HepG2 (cell line): ENCODE results near the gene ZNF248. TPM values are rescaled to one million over a fixed set of nuclear protein-coding genes. Genes with fewer than 3 reads are reported as not detected.

ENCODE experiments used
- BHLHE40 ChIP-seq: IDR thresholded peaks from 2 replicates; pipeline ENCODE4 v1.6.1; 2011; ENCODE audit warnings: low read length, improper control_type of control experiment
- MAZ ChIP-seq, 2 experiments: sonication (generic) in 1 of 2; formaldehyde crosslinking in 1 of 2; IDR thresholded peaks; 2 replicates each; pipeline versions ENCODE4 v1.5.0 to v1.6.1; 2012 to 2020; ENCODE audit warnings: low read depth in 2 of 2, mild to moderate bottlenecking in 2 of 2, borderline replicate concordance in 1 of 2, improper control_type of control experiment in 1 of 2, low read length in 1 of 2, missing genetic modification reagents in 1 of 2, moderate library complexity in 1 of 2
- PAF1 ChIP-seq: IDR thresholded peaks from 2 replicates; pipeline ENCODE4 v1.6.1; 2016; ENCODE audit warnings: missing genetic modification reagents, missing compliant biosample characterization
- SIX1 ChIP-seq: sonication (generic); formaldehyde crosslinking; IDR thresholded peaks from 2 replicates; pipeline ENCODE4 v1.4.0; 2020; ENCODE audit warnings: missing genetic modification reagents, borderline replicate concordance
- TEAD2 ChIP-seq: sonication (generic); formaldehyde crosslinking; IDR thresholded peaks from 2 replicates; pipeline ENCODE4 v1.9.0; 2021; ENCODE audit warnings: missing genetic modification reagents
- ZFP90 ChIP-seq: sonication (generic); formaldehyde crosslinking; IDR thresholded peaks from 2 replicates; pipeline ENCODE4 v1.8.0; 2022; ENCODE audit warnings: missing genetic modification reagents, mild to moderate bottlenecking, inconsistent platforms, borderline replicate concordance
- ZNF496 ChIP-seq: sonication (generic); formaldehyde crosslinking; IDR thresholded peaks from 2 replicates; pipeline ENCODE4 v1.8.1; 2023; ENCODE audit warnings: mild to moderate bottlenecking, moderate library complexity, missing genetic modification reagents; ENCODE audit not compliant: insufficient replicate concordance
- polyA plus RNA-seq, 8 experiments: library from polyadenylated mRNA; depleted of rRNA in 3 of 8; stranded (reverse) in 7 of 8; unstranded in 1 of 8; fragments of >200 nt; fragmentation: Illumina TruSeq in 4 of 8; extraction: Trizol in 4 of 8; gene quantifications; 2 replicates each; pipeline versions ENCODE4 v1.2.1 to v1.2.3, GENCODE V29; 2011 to 2016; ENCODE audit warnings: low read depth in 4 of 8, missing spikeins in 1 of 8, mixed read lengths in 1 of 8; ENCODE audit not compliant: insufficient read depth in 1 of 8
- total RNA-seq, 5 experiments: library from RNA; depleted of rRNA; stranded (reverse); fragments of >200 nt; fragmentation: Illumina TruSeq; extraction: Trizol; gene quantifications; 2 replicates each; pipeline ENCODE4 v1.2.3, GENCODE V29; 2016; ENCODE audit warnings: low read depth in 1 of 5
- TF ChIP-seq, protein P1 (sequence below): sonication (generic); formaldehyde crosslinking; IDR thresholded peaks from 2 replicates; pipeline ENCODE4 v1.4.0; 2020; ENCODE audit warnings: missing genetic modification reagents
- TF ChIP-seq, protein P2 (sequence below): sonication (generic); formaldehyde crosslinking; IDR thresholded peaks from 2 replicates; pipeline ENCODE4 v1.9.0; 2021; ENCODE audit warnings: mild to moderate bottlenecking, missing genetic modification reagents
- TF ChIP-seq, protein P3 (sequence below): sonication (generic); formaldehyde crosslinking; IDR thresholded peaks from 2 replicates; pipeline ENCODE4 v1.4.0; 2020; ENCODE audit warnings: missing genetic modification reagents
- TF ChIP-seq, protein P4 (sequence below): sonication (generic); formaldehyde crosslinking; IDR thresholded peaks from 2 replicates; pipeline ENCODE4 v1.4.0; 2020; ENCODE audit warnings: missing genetic modification reagents

The ZNF248 gene
- total and polyA plus RNA-seq, 2 of the 13 experiments (the other 11 are each of a cell fraction or from before 2014, with no cell fraction given): 12.8 to 13.3 TPM

DNA sequence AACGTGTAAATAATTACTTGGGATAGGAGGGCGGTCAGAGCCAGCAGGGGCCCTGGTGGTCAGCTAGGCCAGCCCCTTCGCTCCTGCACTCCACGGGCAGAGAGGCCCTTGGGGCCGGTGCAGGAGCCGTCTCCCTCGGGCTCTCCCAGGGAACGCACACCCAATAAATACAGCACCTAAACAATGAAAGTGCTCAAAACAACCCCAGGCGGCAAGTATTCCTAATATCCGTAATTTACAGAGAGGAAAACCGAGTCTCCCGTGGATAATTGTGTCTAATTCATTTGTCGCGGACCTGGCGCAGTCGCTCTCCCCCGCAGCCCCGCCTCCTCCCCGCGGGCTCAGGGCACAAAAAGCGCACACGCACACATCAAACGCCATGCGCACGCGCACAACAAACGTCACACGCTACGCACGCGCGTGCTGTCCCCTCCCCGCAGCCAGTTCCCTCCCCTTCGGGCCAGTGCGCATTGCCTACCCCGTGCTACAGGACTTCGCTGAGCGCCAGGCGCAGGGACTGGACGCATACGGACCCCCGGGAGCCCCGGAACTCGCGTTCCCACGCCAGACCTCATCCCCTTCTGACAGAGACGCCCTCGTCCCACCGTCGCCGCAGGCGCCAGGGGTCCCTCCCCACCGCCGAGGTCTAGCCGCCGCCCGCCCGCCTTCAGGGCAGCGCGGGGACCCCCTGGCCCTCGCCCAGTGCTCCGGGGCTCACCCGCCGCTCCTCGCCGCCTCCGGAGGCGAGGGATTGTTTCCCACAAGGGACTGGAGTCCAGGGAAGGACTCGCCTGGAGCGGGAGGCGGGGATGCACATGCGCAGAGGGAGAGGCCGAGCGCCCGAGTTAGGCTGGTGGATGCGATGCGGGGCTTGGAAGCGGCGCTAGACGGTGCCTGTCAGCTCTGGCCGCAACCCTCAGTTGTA lies at the start of gene ZNF248 (continued):
- TF ChIP-seq MAZ (IDR thresholded peaks at IDR 0.05; ENCODE audit: borderline replicate concordance, low read depth, low read length) (peak; percentile 56; the same call in 1 of the 2 replicates), MAZ (CRISPR knock-in tag; IDR thresholded peaks at IDR 0.05; ENCODE audit: low read depth) (peak; percentile 96), PAF1 (no peak), ZFP90 (CRISPR knock-in tag) (peak; percentile 98), SIX1 (CRISPR knock-in tag) (0 out of 2 replicates have a peak, but pooled peaks have one; percentile 21), TEAD2 (CRISPR knock-in tag) (no peak), BHLHE40 (peak; percentile 83), ZNF496 (CRISPR knock-in tag) (no peak)
- TF ChIP-seq, protein P1, sequence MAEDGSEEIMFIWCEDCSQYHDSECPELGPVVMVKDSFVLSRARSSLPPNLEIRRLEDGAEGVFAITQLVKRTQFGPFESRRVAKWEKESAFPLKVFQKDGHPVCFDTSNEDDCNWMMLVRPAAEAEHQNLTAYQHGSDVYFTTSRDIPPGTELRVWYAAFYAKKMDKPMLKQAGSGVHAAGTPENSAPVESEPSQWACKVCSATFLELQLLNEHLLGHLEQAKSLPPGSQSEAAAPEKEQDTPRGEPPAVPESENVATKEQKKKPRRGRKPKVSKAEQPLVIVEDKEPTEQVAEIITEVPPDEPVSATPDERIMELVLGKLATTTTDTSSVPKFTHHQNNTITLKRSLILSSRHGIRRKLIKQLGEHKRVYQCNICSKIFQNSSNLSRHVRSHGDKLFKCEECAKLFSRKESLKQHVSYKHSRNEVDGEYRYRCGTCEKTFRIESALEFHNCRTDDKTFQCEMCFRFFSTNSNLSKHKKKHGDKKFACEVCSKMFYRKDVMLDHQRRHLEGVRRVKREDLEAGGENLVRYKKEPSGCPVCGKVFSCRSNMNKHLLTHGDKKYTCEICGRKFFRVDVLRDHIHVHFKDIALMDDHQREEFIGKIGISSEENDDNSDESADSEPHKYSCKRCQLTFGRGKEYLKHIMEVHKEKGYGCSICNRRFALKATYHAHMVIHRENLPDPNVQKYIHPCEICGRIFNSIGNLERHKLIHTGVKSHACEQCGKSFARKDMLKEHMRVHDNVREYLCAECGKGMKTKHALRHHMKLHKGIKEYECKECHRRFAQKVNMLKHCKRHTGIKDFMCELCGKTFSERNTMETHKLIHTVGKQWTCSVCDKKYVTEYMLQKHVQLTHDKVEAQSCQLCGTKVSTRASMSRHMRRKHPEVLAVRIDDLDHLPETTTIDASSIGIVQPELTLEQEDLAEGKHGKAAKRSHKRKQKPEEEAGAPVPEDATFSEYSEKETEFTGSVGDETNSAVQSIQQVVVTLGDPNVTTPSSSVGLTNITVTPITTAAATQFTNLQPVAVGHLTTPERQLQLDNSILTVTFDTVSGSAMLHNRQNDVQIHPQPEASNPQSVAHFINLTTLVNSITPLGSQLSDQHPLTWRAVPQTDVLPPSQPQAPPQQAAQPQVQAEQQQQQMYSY: peak; percentile 59; the same call in 1 of the 2 replicates
- TF ChIP-seq, protein P2, sequence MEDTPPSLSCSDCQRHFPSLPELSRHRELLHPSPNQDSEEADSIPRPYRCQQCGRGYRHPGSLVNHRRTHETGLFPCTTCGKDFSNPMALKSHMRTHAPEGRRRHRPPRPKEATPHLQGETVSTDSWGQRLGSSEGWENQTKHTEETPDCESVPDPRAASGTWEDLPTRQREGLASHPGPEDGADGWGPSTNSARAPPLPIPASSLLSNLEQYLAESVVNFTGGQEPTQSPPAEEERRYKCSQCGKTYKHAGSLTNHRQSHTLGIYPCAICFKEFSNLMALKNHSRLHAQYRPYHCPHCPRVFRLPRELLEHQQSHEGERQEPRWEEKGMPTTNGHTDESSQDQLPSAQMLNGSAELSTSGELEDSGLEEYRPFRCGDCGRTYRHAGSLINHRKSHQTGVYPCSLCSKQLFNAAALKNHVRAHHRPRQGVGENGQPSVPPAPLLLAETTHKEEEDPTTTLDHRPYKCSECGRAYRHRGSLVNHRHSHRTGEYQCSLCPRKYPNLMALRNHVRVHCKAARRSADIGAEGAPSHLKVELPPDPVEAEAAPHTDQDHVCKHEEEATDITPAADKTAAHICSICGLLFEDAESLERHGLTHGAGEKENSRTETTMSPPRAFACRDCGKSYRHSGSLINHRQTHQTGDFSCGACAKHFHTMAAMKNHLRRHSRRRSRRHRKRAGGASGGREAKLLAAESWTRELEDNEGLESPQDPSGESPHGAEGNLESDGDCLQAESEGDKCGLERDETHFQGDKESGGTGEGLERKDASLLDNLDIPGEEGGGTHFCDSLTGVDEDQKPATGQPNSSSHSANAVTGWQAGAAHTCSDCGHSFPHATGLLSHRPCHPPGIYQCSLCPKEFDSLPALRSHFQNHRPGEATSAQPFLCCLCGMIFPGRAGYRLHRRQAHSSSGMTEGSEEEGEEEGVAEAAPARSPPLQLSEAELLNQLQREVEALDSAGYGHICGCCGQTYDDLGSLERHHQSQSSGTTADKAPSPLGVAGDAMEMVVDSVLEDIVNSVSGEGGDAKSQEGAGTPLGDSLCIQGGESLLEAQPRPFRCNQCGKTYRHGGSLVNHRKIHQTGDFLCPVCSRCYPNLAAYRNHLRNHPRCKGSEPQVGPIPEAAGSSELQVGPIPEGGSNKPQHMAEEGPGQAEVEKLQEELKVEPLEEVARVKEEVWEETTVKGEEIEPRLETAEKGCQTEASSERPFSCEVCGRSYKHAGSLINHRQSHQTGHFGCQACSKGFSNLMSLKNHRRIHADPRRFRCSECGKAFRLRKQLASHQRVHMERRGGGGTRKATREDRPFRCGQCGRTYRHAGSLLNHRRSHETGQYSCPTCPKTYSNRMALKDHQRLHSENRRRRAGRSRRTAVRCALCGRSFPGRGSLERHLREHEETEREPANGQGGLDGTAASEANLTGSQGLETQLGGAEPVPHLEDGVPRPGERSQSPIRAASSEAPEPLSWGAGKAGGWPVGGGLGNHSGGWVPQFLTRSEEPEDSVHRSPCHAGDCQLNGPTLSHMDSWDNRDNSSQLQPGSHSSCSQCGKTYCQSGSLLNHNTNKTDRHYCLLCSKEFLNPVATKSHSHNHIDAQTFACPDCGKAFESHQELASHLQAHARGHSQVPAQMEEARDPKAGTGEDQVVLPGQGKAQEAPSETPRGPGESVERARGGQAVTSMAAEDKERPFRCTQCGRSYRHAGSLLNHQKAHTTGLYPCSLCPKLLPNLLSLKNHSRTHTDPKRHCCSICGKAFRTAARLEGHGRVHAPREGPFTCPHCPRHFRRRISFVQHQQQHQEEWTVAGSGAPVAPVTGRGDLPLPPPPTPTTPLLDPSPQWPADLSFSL (CRISPR knock-in tag): no peak
- TF ChIP-seq, protein P3, sequence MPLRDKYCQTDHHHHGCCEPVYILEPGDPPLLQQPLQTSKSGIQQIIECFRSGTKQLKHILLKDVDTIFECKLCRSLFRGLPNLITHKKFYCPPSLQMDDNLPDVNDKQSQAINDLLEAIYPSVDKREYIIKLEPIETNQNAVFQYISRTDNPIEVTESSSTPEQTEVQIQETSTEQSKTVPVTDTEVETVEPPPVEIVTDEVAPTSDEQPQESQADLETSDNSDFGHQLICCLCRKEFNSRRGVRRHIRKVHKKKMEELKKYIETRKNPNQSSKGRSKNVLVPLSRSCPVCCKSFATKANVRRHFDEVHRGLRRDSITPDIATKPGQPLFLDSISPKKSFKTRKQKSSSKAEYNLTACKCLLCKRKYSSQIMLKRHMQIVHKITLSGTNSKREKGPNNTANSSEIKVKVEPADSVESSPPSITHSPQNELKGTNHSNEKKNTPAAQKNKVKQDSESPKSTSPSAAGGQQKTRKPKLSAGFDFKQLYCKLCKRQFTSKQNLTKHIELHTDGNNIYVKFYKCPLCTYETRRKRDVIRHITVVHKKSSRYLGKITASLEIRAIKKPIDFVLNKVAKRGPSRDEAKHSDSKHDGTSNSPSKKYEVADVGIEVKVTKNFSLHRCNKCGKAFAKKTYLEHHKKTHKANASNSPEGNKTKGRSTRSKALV (CRISPR knock-in tag): peak; percentile 83
- TF ChIP-seq, protein P4, sequence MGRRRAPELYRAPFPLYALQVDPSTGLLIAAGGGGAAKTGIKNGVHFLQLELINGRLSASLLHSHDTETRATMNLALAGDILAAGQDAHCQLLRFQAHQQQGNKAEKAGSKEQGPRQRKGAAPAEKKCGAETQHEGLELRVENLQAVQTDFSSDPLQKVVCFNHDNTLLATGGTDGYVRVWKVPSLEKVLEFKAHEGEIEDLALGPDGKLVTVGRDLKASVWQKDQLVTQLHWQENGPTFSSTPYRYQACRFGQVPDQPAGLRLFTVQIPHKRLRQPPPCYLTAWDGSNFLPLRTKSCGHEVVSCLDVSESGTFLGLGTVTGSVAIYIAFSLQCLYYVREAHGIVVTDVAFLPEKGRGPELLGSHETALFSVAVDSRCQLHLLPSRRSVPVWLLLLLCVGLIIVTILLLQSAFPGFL (CRISPR knock-in tag): no peak
